ENCODE results near the gene TXK.

DNA sequence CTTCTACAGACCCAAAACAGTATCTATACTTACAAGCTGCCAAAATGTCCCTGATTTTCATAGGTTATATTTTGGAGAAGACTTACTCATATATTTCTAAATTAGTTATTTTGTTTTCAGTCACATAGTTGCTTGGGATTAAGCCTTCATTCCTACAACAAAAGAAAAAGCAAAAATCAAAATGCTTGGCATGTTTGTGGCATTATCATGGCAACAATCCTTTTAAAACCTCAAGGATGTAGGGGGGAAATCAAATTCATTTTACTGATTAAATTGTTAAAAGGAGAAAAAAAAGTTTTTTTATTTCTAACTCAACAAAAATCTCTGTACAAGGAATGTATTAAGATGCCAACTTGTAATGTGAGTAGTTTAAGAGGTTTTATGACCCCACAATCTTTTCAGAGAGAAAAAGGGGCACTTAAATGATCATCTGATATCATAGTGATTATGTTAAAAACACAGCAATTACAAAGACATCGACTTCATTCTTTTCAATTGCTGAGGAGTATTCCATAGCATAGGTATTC lies 23.5 kb downstream of the TXK start:
- TF ChIP-seq, protein P1, sequence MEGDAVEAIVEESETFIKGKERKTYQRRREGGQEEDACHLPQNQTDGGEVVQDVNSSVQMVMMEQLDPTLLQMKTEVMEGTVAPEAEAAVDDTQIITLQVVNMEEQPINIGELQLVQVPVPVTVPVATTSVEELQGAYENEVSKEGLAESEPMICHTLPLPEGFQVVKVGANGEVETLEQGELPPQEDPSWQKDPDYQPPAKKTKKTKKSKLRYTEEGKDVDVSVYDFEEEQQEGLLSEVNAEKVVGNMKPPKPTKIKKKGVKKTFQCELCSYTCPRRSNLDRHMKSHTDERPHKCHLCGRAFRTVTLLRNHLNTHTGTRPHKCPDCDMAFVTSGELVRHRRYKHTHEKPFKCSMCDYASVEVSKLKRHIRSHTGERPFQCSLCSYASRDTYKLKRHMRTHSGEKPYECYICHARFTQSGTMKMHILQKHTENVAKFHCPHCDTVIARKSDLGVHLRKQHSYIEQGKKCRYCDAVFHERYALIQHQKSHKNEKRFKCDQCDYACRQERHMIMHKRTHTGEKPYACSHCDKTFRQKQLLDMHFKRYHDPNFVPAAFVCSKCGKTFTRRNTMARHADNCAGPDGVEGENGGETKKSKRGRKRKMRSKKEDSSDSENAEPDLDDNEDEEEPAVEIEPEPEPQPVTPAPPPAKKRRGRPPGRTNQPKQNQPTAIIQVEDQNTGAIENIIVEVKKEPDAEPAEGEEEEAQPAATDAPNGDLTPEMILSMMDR (IDR thresholded peaks at IDR 0.05) = no peak
- TF ChIP-seq EP300 (IDR thresholded peaks at IDR 0.05) = no peak
- no peak for TF ChIP-seq POLR2A (IDR thresholded peaks at IDR 0.05)
- no peak for TF ChIP-seq POLR2AphosphoS5 (IDR thresholded peaks at IDR 0.05)

Data from suprapubic skin (tissue), 4 donors.